ENCODE data around the gene ANGPTL4. TPM values are rescaled to one million over a fixed set of nuclear protein-coding genes. Genes with fewer than 3 reads are reported as not detected.
"Not testable (repeated sequence)": the region's sequence is repeated elsewhere in the genome, so short reads cannot be mapped to it uniquely, and the experiment has no call there.

The ANGPTL4 gene
- total RNA-seq, 2 donors from 2014 or later = 10.4 to 95.3 TPM

DNA sequence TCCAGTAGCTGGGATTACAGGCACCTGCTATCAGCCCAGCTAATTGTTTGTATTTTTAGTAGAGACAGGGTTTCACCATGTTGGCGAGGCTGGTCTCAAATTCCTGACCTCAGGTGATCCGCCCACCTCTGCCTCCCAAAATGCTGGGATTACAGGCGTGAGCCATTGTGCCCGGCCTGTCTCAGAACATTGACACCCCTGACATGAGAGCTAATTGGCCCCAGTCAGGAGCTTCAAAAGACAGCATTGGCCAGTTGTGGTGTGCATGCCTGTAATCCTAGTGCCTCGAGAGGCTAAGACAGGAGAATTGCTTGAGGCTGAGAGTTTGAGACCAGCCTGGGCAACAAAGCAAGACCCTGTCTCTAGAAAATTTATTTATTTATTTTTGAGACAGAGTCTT, 11.1 kb upstream of the ANGPTL4 start:
- intact Hi-C loops (cut with DNase I) = loop anchor here (5.0 kb wide), 2 partner anchors 44 to 154 kb away; no protein-coding TSS in a partner anchor
- not testable (repeated sequence) for DNase-seq (ENCODE audit: low spot score)

DNA sequence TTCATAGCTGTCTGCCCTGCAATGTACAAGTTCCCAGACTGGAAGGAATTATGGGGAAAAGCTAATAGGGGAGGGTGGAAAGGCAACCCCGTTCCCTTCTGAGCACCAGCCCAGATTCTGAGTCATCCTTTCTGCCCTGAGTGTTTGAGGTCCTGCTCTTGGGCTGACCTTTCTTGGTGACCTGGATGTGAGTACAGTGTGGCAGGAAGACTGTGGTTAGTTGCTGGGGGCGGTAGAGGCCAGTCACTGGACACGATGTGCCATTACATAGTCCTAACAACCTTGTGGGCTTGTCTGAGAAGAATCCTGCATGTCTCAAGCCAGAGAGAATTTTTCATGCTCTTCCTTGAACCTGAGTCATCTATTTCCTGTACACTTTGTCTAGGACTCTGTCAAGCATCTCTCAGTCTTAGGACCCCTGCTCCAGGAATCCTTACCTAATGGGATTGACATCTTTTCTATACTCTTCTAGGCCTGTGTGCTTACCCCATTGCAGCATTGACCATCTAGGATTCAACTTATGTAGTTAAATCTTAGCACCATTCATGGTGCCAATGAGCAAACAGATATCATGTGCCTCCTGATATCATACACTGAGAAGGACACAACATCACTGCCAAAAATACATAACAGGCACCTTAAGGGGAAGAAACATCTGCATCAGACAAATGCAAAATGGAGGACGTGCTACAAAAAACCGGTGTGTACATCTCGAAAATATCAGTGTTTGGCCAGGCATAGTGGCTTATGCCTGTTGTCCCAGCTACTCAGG, 8.1 kb upstream of the ANGPTL4 start:
- peak; percentile 89 for DNase-seq (ENCODE audit: low spot score)

DNA sequence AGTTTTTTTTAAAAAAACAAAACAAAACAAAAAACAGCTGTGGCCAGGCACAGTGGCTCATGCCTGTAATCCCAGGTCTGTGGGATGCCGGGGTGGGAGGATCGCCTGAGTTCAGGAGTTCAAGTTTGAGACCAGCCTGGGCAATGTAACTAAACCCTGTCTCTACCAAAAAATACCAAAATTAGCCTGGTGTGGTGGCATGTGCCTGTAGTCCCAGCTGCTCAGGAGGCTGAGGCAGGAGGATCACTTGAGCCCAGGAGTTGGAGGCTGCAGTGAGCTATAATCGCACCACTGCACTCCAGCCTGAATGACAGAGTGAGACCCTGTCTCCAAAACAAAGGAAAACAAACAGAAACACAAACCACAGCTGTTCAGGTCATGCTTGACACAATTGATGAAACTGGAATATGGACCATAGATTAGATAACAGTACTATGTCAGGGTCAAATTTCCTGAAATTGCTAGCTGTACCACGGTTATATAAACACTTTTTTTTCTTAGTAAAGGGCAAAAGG, 6.9 kb upstream of the ANGPTL4 start:
- intact Hi-C loops (cut with DNase I) = no loop called here
- no peak for DNase-seq (ENCODE audit: low spot score)

More for the DNA sequence above, 8.1 kb upstream of the ANGPTL4 start:
- intact Hi-C loops (cut with DNase I) = loop anchor here in 1 of 2 donors (2.0 kb wide), 1 partner anchor 41 kb away; no protein-coding TSS in a partner anchor

DNA sequence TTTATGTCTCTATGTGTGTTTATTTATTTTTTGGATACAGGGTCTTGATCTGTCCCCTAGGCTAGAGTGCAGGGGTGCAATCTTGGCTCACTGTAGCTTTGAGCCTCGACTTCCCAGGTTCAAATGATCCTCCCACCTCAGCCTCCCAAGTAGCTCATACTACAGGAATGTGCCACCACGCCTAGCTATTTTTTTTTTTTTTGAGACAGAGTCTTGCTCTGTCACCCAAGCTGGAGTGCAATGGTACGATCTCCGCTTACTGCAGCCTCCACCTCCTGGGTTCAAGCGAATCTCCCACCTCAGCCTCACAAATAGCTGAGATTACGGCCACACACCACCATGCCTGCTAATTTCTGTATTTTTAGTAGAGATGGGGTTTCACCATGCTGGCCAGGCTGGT, 5.0 kb upstream of the ANGPTL4 start:
- DNase-seq (ENCODE audit: low spot score) = no peak
- intact Hi-C loops (cut with DNase I) = no loop called here

DNA sequence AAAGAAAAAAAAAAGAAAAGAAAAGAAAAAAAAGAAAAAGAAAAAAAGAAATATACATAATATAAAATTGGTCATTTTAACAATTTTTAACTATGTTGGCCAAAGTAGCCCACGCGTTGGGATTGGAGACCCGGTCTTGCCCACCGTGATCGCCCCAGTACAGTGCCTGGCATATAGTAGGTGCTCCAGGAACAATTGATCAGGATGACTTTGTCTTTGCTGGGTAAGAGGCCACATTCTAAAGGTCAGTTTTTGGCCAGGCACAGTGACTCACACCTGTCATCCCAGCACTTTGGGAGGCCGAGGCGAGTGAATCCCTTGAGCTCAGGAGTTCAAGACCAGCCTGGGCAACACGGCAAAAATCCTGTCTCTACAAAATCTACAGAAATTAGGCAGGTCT, 3.8 kb upstream of the ANGPTL4 start:
- intact Hi-C loops (cut with DNase I) = no loop called here
- no peak for DNase-seq (ENCODE audit: low spot score)

DNA sequence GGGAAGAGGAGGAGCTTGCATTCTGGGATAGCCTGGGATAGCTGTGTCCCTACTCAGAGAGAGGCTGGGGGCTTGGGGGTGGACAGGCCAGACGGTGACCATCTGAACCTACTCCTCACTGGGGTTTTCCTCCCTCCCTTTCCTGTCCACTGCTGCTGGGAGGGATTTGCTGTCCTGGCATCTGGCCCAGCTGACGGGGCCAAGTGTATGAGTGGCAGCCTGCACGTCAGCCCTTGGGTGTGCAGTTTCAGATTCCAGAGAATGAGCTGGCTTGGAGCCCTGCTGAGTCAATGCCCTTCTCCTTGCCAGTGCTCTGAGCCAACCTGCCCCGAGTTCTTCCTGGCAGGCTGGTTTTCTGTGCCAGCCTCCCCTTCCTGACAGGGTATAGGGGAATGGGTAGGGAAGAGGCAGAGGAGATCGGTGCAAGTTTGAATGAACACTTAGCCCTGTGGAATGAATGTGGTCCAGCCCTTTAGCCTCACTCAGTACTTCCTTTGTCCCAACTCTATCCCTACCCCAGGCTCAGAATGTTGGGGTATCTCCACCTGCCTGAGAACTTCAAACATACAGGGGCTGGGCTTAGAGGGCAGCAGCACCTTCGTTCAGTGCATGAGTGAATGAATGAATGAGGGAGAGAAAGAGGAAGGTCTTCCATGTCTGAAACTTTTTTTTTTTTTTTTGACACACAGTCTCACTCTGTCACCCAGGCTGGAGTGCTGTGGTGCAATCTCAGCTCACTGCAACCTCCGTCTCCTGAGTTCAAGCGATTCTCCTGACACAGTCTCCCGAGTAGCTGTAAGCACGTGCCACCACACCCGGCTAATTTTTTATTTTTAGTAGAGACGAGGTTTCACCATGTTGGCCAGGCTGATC, 1.8 kb upstream of the ANGPTL4 start:
- DNase-seq (ENCODE audit: low spot score) = peak; percentile 98
- intact Hi-C loops (cut with DNase I) = no loop called here

DNA sequence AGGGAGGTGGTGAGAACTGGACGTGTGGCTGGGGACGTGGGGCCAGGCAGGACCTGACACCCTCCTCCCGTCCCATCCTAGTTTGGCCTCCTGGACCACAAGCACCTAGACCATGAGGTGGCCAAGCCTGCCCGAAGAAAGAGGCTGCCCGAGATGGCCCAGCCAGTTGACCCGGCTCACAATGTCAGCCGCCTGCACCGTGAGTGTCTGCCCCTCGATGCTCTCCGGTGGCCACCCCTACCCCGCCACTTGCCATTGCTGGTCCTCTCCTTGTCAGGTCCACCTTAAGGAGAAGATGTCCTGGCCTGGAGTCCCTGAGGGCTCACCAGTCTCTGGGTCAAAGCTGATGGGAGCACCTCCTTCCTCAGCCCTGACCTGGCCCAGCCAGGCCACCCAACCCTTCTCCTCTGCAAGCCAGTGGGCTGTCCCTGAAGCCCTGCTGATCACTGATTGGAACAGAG, 2.2 kb downstream of the ANGPTL4 start:
- intact Hi-C loops (cut with DNase I) = no loop called here
- DNase-seq (ENCODE audit: low spot score) = peak; percentile 76

DNA sequence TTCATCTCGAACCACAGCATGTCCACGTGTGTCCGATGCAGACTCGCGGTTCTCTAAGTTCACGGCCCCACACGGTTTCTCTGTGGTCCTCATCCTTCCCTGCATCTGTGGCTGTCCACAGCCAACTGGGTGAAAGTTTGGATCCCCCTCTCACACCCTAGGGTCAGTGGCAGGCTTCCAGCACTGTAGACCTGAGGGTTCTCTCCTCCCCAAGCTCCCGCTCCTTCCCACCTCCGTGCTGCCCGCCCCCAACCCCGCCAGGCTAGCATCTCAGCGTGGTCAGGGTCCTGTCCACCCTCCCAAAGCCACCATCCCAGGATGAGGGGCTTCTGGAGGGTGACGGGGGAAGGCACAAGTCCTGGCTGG, 3.0 kb downstream of the ANGPTL4 start:
- intact Hi-C loops (cut with DNase I) = no loop called here
- DNase-seq (ENCODE audit: low spot score) = peak; percentile 78

DNA sequence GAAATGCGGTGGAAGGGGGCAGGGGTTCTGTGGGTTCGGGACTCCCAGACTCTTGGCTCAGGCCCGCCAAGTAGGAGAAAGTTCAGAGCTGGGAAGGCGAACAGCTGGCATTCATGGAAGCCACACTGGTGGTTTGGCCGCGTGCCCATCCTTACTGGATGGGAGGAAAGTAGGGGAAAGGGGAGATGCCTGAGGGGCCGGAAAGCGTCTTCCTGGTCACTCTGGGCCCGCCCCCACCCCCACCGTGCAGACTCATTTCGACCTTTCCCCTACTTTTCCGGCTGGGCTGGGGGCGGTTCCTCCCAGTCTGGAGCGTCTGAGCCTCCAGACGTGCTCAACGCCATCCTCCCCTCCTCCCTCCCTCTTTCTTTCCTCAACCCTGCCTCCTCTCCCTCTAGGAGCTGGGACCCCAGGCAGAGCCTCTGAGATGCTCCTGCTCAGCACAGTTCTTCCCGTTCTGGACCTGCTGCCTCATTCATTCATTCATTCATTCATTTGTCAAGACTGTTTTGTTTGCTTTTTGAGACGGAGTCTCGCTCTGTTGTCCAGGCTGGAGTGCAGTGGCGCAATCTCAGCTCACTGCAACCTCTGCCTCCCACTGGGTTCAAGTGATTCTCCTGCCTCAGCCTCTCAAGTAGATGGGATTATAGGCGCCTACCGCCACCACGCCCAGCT, 3.5 kb downstream of the ANGPTL4 start:
- DNase-seq (ENCODE audit: low spot score) = peak; percentile 91
- intact Hi-C loops (cut with DNase I) = no loop called here

DNA sequence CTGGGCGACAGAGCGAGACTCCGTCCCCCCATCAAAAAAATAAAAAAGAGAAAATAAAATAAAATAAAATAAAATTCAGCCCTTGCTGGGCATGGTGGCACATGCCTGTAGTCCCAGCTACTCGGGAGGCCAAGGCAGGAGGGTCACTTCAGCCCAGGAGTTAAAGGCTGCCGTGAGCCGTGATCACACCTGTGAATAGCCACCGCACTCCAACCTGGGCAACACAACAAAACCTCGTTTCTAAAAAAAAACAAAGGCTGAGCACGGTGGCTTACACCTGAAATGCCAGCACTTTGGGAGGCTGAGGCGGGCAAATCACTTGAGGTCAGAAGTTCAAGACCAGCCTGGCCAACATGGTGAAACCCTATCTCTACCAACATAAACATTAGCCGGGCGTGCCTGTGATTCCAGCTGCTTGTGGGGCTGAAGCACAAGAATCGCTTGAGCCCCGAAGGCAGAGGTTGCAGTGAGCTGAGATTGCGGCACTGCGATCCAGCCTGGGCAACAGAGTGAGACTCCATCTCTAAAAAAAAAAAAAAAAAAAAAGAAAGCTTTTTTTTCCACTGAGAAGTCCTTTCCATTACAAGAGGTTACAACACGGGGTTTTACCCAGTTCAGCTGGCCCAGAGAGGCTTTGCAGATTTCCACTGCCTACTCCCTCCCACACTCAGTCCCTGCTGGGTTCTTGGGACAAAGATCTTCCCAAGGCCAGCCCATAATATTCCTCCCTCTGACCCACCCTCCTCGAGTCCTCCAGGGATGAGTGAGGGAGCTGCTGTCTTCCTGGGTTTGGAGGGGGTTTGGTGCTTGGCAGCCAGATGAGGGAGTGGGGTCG, 6.4 kb downstream of the ANGPTL4 start:
- peak; percentile 64 for DNase-seq (ENCODE audit: low spot score)
- intact Hi-C loops (cut with DNase I) = no loop called here

DNA sequence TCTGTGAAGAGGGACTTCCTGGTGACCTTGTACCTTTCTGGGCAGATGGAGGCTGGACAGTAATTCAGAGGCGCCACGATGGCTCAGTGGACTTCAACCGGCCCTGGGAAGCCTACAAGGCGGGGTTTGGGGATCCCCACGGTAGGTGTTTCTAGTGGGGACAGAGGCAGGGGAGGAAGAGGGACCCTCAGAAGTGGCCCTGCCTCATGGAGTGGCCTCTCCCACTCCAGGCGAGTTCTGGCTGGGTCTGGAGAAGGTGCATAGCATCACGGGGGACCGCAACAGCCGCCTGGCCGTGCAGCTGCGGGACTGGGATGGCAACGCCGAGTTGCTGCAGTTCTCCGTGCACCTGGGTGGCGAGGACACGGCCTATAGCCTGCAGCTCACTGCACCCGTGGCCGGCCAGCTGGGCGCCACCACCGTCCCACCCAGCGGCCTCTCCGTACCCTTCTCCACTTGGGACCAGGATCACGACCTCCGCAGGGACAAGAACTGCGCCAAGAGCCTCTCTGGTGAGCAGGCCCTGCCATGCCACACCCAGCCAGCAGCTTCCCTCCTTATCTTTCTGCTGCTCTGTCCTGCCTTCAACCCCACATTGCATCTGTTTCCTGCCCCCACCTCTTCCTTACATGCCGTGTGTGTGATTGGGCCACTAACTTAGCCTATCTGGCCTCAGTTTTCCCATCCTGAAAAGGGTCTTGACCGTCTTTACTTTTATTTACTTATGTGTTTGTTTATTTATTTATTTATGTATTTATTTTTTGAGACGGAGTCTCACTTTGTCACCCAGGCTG, 7.3 kb downstream of the ANGPTL4 start:
- intact Hi-C loops (cut with DNase I) = no loop called here
- DNase-seq (ENCODE audit: low spot score) = peak; percentile 75

DNA sequence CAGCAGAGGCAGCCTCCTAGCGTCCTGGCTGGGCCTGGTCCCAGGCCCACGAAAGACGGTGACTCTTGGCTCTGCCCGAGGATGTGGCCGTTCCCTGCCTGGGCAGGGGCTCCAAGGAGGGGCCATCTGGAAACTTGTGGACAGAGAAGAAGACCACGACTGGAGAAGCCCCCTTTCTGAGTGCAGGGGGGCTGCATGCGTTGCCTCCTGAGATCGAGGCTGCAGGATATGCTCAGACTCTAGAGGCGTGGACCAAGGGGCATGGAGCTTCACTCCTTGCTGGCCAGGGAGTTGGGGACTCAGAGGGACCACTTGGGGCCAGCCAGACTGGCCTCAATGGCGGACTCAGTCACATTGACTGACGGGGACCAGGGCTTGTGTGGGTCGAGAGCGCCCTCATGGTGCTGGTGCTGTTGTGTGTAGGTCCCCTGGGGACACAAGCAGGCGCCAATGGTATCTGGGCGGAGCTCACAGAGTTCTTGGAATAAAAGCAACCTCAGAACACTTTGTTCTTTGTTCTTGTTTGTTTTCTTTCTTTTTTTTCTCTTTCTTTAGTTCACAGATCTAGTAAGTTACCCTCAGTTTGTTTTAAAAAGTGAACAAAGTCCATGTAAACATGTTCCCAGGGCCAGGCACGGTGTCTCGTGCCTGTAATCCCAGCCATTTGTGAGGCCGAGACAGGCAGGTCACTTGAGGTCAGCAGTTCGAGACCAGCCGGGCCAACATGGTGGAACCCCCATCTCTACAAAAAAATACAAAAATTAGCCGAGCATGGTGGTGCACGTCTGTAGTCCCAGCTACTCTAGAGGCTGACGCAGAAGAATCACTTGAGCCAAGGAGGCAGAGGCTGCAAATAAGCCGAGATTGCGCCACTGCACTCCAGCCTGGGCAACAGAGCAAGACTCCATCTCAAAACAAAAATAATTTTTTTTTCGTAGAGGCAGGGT, 10.2 kb downstream of the ANGPTL4 start:
- DNase-seq (ENCODE audit: low spot score) = peak; percentile 52
- intact Hi-C loops (cut with DNase I) = no loop called here

DNA sequence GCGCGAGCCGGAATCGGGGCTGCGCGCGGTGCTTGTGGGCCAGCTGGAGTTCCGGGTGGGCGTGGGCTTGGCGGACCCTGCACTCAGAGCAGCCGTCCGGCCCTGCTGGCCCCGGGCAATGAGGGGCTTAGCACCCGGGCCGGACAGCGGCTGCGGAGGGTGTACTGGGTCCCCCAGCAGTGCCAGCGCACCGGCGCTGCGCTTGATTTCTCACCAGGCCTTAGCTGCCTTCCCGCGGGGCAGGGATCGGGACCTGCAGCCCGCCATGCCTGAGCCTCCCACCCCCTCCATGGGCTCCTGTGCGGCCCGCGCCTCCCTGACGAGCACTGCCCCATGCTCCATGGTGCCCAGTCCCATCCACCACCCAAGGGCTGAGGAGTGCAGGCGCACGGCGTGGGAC, 11.8 kb downstream of the ANGPTL4 start:
- DNase-seq (ENCODE audit: low spot score) = peak; percentile 74
- intact Hi-C loops (cut with DNase I) = not testable (repeated sequence)

DNA sequence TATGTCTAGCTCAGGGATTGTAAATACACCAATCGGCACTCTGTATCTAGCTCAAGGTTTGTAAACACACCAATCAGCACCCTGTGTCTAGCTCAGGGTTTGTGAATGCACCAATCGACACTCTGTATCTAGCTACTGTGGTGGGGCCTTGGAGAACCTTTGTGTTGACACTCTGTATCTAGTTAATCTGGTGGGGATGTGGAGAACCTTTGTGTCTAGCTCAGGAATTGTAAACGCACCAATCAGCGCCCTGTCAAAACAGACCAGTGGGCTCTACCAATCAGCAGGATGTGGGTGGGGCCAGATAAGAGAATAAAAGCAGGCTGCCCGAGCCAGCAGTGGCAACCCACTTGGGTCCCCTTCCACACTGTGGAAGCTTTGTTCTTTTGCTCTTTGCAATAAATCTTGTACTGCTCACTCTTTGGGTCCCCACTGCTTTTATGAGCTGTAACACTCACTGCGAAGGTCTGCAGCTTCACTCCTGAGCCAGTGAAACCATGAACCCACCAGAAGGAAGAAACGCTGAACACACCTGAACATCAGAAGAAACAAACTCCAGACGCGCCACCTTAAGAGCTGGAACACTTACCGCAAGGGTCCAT, 12.5 kb downstream of the ANGPTL4 start:
- intact Hi-C loops (cut with DNase I); DNase-seq (ENCODE audit: low spot score): not testable (repeated sequence)

DNA sequence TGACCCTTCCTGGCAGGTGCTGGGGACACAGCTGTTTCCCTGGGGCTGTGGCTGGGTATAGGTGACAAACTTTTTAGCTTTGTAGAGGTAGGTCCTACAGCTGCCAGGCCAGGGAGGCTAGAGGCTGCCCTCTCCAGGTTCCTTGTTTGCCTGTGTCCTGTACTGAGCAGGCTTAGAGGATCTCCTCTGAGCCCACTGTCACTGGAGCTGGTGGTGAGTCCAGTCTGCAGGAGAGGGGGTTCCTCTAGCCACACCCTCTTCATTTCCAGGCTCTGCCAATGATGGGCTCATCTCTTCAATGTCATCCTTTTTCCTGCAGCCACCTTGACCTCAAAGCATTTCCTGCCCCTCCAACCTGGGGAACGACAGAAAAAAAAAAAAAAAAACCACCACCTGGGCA, 13.6 kb downstream of the ANGPTL4 start:
- DNase-seq (ENCODE audit: low spot score) = peak; percentile 18
- intact Hi-C loops (cut with DNase I) = no loop called here

DNA sequence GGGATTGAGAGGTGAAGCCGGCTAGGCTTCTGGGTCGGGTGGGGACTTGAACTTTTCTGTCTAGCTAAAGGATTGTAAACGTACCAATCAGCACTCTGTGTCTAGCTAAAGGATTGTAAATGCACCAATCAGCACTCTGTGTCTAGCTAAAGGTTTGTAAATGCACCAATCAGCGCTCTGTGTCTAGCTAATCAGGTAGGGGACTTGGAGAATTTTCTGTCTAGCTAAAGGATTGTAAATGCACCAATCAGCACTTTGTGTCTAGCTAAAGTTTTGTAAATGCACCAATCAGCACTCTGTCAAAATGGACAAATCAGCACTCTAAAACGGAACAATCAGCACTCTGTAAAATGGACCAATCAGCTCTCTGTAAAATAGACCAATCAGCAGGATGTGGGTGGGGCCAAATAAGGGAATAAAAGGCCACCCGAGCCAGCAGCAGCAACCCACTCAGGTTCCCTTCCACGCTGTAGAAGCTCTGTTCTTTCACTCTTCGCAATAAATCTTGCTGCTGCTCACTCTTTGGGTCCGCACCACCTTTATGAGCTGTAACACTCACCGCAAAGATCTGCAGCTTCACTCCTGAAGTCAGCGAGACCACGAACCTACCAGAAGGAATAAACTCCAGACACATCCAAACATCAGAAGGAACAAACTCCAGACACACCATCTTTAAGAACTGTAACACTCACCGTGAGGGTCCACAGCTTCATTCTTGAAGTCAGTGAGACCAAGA, 15.4 kb downstream of the ANGPTL4 start:
- intact Hi-C loops (cut with DNase I) = not testable (repeated sequence)
- DNase-seq (ENCODE audit: low spot score) = peak; percentile 37
